ENCODE data around the gene GARRE1. TPM values are rescaled to one million over a fixed set of nuclear protein-coding genes. Genes with fewer than 3 reads are reported as not detected.

Gene GARRE1
- total and polyA plus RNA-seq, 4 donors, result 6.7 to 69.0 (median 14.7) TPM

DNA sequence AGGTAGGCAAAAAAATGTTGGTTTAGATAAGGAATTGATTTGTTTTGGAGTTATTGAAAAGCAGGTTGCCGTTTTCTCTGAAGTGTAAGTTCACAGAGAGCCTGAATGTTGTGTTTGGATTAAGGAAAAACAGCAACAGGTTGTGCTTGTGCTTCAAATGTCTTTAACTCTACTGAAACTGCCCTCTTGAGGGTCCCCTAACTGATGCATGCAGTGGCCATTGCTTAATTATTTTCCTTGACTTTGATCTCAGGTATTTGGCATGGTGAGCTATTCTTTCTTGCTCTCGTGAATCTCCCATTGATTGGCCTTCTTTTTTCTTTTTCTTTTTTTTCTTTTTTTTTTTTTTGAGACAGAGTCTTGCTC is 3.2 kb downstream of the GARRE1 start:
- H3K4me1 ChIP-seq (ENCODE audit: control insufficient read depth in 5 of 5, insufficient read depth in 5 of 5, low read length in 5 of 5), result peaks cover 4 to 24% (median 19%) of the 10 kb centered on the region in 5 donors
- H3K36me3 ChIP-seq (ENCODE audit: control insufficient read depth in 4 of 4, insufficient read depth in 4 of 4, low read length in 4 of 4), result no peaks in the 10 kb centered on the region
- no peak overlapping the region for H3K9ac ChIP-seq (ENCODE audit: insufficient read depth in 1 of 2, low read length in 2 of 2)
- whole genome bisulfite sequencing, 2 donors, result 85 to 95% methylated on average over 2 of the region's 2 CpGs
- no peak for ATAC-seq (ENCODE audit: insufficient read depth, low FRiP score)
- DNase-seq, result no peak
- no peaks in the 10 kb centered on the region for H3K27me3 ChIP-seq (ENCODE audit: control insufficient read depth in 3 of 3, insufficient read depth in 3 of 3, low read length in 2 of 3)
- H3K9me3 ChIP-seq (ENCODE audit: control insufficient read depth in 4 of 4, insufficient read depth in 3 of 4, low read length in 3 of 4), result no peaks in the 10 kb centered on the region
- H3K27ac ChIP-seq (ENCODE audit: low read depth in 1 of 2, low read length in 1 of 2), result no peak overlapping the region
- no peak overlapping the region for H3K4me3 ChIP-seq
- TF ChIP-seq, protein P1, sequence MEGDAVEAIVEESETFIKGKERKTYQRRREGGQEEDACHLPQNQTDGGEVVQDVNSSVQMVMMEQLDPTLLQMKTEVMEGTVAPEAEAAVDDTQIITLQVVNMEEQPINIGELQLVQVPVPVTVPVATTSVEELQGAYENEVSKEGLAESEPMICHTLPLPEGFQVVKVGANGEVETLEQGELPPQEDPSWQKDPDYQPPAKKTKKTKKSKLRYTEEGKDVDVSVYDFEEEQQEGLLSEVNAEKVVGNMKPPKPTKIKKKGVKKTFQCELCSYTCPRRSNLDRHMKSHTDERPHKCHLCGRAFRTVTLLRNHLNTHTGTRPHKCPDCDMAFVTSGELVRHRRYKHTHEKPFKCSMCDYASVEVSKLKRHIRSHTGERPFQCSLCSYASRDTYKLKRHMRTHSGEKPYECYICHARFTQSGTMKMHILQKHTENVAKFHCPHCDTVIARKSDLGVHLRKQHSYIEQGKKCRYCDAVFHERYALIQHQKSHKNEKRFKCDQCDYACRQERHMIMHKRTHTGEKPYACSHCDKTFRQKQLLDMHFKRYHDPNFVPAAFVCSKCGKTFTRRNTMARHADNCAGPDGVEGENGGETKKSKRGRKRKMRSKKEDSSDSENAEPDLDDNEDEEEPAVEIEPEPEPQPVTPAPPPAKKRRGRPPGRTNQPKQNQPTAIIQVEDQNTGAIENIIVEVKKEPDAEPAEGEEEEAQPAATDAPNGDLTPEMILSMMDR (IDR thresholded peaks at IDR 0.05; ENCODE audit: control extremely low read depth, extremely low read depth), result no peak

DNA sequence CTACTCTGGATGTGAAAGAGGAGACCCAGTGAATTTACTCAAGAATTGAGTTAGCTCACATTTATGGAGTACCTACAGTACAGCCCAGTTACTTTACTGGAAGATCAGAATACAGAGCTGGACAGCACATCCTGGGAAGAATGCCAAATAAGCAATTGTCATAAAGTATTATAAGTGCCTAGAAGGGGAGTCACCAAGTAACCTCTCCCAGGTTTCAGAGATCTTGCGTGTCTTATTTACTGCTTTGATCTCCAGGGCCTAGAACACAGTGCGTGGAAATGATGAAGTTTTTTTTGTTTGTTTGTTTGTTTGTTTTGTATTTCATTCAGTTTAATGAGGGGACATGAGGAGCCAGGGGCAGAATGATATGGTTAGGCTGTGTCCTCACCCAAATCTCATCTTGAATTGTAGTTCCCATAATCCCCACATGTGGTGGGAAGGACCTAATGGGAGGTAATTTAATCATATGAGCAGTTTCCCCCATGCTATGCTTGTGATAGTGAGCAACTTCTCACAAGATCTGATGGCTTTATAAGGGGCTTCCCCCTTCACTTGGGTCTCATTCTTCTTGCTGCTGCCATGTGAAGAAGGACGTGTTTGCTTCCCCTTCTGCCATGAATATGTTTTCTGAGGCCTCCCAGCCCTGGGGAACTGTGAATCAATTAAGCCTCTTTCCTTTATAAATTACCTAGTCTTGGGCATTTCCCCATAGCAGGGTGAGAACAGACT is 5.2 kb downstream of the GARRE1 start:
- H3K9ac ChIP-seq (ENCODE audit: insufficient read depth in 1 of 2, low read length in 2 of 2), result no peak overlapping the region
- H3K4me1 ChIP-seq (ENCODE audit: control insufficient read depth in 5 of 5, insufficient read depth in 5 of 5, low read length in 5 of 5), result peaks cover 4 to 27% (median 19%) of the 10 kb centered on the region in 5 donors
- DNase-seq (no peak), ATAC-seq (ENCODE audit: insufficient read depth, low FRiP score) (no peak)
- H3K27me3 ChIP-seq (ENCODE audit: control insufficient read depth in 3 of 3, insufficient read depth in 3 of 3, low read length in 2 of 3), result no peaks in the 10 kb centered on the region
- H3K36me3 ChIP-seq (ENCODE audit: control insufficient read depth in 4 of 4, insufficient read depth in 4 of 4, low read length in 4 of 4), result no peaks in the 10 kb centered on the region
- TF ChIP-seq, protein P1 (IDR thresholded peaks at IDR 0.05; ENCODE audit: control extremely low read depth, extremely low read depth), result no peak
- no peak overlapping the region for H3K4me3 ChIP-seq
- 70% methylated on average over 3 of the region's 3 CpGs for WGBS, 2 donors
- peak overlapping the region in 1 of 2 donors; percentile 15 for H3K27ac ChIP-seq (ENCODE audit: low read depth in 1 of 2, low read length in 1 of 2)
- no peaks in the 10 kb centered on the region for H3K9me3 ChIP-seq (ENCODE audit: control insufficient read depth in 4 of 4, insufficient read depth in 3 of 4, low read length in 3 of 4)

DNA sequence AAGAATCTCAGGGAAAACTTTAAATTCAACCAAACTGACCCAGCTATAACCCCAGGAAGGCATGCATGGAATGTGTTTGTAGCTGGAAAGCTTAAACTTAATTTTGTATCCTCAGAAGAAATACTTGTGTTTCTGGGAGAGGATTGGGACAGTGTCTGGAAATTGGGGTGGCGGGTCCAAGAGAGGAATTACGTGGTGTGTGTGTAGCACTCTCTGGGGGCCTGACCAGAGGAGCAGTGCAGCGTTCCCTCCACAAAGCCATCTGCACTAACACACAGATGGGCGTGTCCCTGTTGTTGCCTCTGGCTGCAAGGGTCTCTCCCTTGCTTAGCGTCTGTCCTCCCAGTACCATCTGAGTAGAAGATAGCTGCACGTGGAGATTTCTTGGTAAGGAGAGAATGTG is 6.4 kb downstream of the GARRE1 start:
- H3K4me3 ChIP-seq, result no peak overlapping the region
- TF ChIP-seq, protein P1 (IDR thresholded peaks at IDR 0.05; ENCODE audit: control extremely low read depth, extremely low read depth), result no peak
- peak overlapping the region in 1 of 2 donors; percentile 2 for H3K27ac ChIP-seq (ENCODE audit: low read depth in 1 of 2, low read length in 1 of 2)
- WGBS, 2 donors, result 49 to 65% methylated on average over 6 of the region's 6 CpGs
- ATAC-seq (ENCODE audit: insufficient read depth, low FRiP score) (no peak), DNase-seq (peak; percentile 70 to 75 (median 73))
- peaks cover 3 to 27% (median 15%) of the 10 kb centered on the region in 5 donors for H3K4me1 ChIP-seq (ENCODE audit: control insufficient read depth in 5 of 5, insufficient read depth in 5 of 5, low read length in 5 of 5)
- no peaks in the 10 kb centered on the region for H3K36me3 ChIP-seq (ENCODE audit: control insufficient read depth in 4 of 4, insufficient read depth in 4 of 4, low read length in 4 of 4)
- H3K9ac ChIP-seq (ENCODE audit: insufficient read depth in 1 of 2, low read length in 2 of 2), result peak overlapping the region in 1 of 2 donors; percentile 43
- no peaks in the 10 kb centered on the region for H3K27me3 ChIP-seq (ENCODE audit: control insufficient read depth in 3 of 3, insufficient read depth in 3 of 3, low read length in 2 of 3)
- no peaks in the 10 kb centered on the region for H3K9me3 ChIP-seq (ENCODE audit: control insufficient read depth in 4 of 4, insufficient read depth in 3 of 4, low read length in 3 of 4)

Data from lung (tissue), 12 donors.